LNCaP clone FGC (cell line): ENCODE data around the gene FBXL7.

ENCODE experiments used
- DNase-seq: peaks from one replicate; pipeline ENCODE4 v3.0.0-alpha.2; 2011; ENCODE audit warnings: low read depth
- H3K4me3 ChIP-seq: 2 replicates; pipeline ENCODE4 v1.5.1; 2011; ENCODE audit warnings: mild to moderate bottlenecking, low read depth, low read length, control low read depth
- CTCF ChIP-seq: IDR thresholded peaks from 2 replicates; pipeline ENCODE4 v1.5.1; 2012; ENCODE audit warnings: mild to moderate bottlenecking; ENCODE audit not compliant: control insufficient read depth, insufficient read depth; ENCODE audit errors: extremely low read depth

The FBXL7 gene

GRCh38 chr5:15899481-15899880 is 399.5 kb downstream of the FBXL7 start:
- TF ChIP-seq CTCF = no peak
- no peak for DNase-seq
- no peak overlapping the region for H3K4me3 ChIP-seq

- no peak for TF ChIP-seq CTCF
- H3K4me3 ChIP-seq = peak overlapping the region; percentile 39
- no peak for DNase-seq
Observed at GRCh38 chr5:15901151-15901550, 401.2 kb downstream of the FBXL7 start.

GRCh38 chr5:15902066-15902465 is 402.1 kb downstream of the FBXL7 start:
- DNase-seq = peak; percentile 89
- no peak for TF ChIP-seq CTCF
- H3K4me3 ChIP-seq = peak overlapping the region; percentile 39; the same call in 1 of the 2 replicates

- no peak overlapping the region for H3K4me3 ChIP-seq
- no peak for DNase-seq
- no peak for TF ChIP-seq CTCF
Observed at GRCh38 chr5:15904899-15905830, 405.2 kb downstream of the FBXL7 start.

- no peak for TF ChIP-seq CTCF
- no peak for DNase-seq
- no peak overlapping the region for H3K4me3 ChIP-seq
Observed at GRCh38 chr5:15914638-15915037, 414.7 kb downstream of the FBXL7 start.

- no peak for TF ChIP-seq CTCF
- DNase-seq = no peak
- H3K4me3 ChIP-seq = no peak overlapping the region
Observed at GRCh38 chr5:15926586-15926985, 426.6 kb downstream of the FBXL7 start.

GRCh38 chr5:15927710-15928380 is 427.9 kb downstream of the FBXL7 start:
- no peak for TF ChIP-seq CTCF
- DNase-seq = no peak
- no peak overlapping the region for H3K4me3 ChIP-seq
